Ectodermal cell (in vitro differentiated cells): ENCODE data around the gene RHOB.
"Not testable (repeated sequence)": the region's sequence is repeated elsewhere in the genome, so short reads cannot be mapped to it uniquely, and the experiment has no call there.

ENCODE experiments used
- H3K27ac ChIP-seq: 2 replicates; pipeline ENCODE4 v1.7.0; 2013; ENCODE audit warnings: mild to moderate bottlenecking, low read depth, low read length; ENCODE audit not compliant: insufficient read depth, poor library complexity, severe bottlenecking
- H3K27me3 ChIP-seq: 2 replicates; pipeline ENCODE4 v1.7.0; 2013; ENCODE audit warnings: mild to moderate bottlenecking, low read length; ENCODE audit not compliant: insufficient read depth, control insufficient read depth, poor library complexity, severe bottlenecking
- H3K36me3 ChIP-seq: one replicate; pipeline ENCODE4 v1.7.0; 2013; ENCODE audit warnings: low read length; ENCODE audit not compliant: control insufficient read depth, insufficient read depth
- H3K4me1 ChIP-seq: one replicate; pipeline ENCODE4 v1.7.0; 2013; ENCODE audit warnings: low read length; ENCODE audit not compliant: control insufficient read depth, insufficient read depth
- H3K4me3 ChIP-seq: 2 replicates; pipeline ENCODE4 v1.7.0; 2013; ENCODE audit warnings: low read depth, low read length, control low read depth; ENCODE audit not compliant: insufficient read depth
- H3K9me3 ChIP-seq: 2 replicates; pipeline ENCODE4 v1.7.0; 2013; ENCODE audit warnings: mild to moderate bottlenecking, low read length, moderate library complexity; ENCODE audit not compliant: control insufficient read depth
- WGBS, 2 experiments: methylation state at CpG; one replicate each; pipeline ENCODE4 v1.1.7; 2013; ENCODE audit warnings: missing lambda C conversion rate in 2 of 2; 5-methylcytosine and 5-hydroxymethylcytosine counted together

RHOB gene

GRCh38 chr2:20429528-20429927, 17.3 kb upstream of the RHOB start:
- 85 to 88% methylated on average over 1 of the region's 1 CpG for WGBS, 2 experiments
- Histone ChIP-seq H3K9me3 (no peaks in the 10 kb centered on the region), H3K36me3 (no peaks in the 10 kb centered on the region), H3K27me3 (no peaks in the 10 kb centered on the region), H3K4me1 (no peaks in the 10 kb centered on the region), H3K27ac (no peak overlapping the region), H3K4me3 (no peak overlapping the region)

- no peaks in the 10 kb centered on the region for H3K27me3 ChIP-seq
- no peaks in the 10 kb centered on the region for H3K36me3 ChIP-seq
- WGBS, 2 experiments: 89 to 92% methylated on average over 4 of the region's 4 CpGs
- H3K4me1 ChIP-seq: no peaks in the 10 kb centered on the region
- no peaks in the 10 kb centered on the region for H3K9me3 ChIP-seq
- H3K27ac ChIP-seq: no peak overlapping the region
- H3K4me3 ChIP-seq: no peak overlapping the region
Measured at GRCh38 chr2:20430035-20430434, 16.8 kb upstream of the RHOB start.

GRCh38 chr2:20430461-20431300, 16.2 kb upstream of the RHOB start:
- Histone ChIP-seq H3K27ac (no peak overlapping the region), H3K9me3 (no peaks in the 10 kb centered on the region), H3K4me1 (no peaks in the 10 kb centered on the region), H3K27me3 (no peaks in the 10 kb centered on the region), H3K4me3 (no peak overlapping the region), H3K36me3 (no peaks in the 10 kb centered on the region)
- WGBS, 2 experiments: 88 to 94% methylated on average over 7 of the region's 7 CpGs

GRCh38 chr2:20431301-20431698, 15.6 kb upstream of the RHOB start:
- no peaks in the 10 kb centered on the region for H3K9me3 ChIP-seq
- H3K36me3 ChIP-seq: no peaks in the 10 kb centered on the region
- no peaks in the 10 kb centered on the region for H3K4me1 ChIP-seq
- H3K27ac ChIP-seq: no peak overlapping the region
- no peaks in the 10 kb centered on the region for H3K27me3 ChIP-seq
- no peak overlapping the region for H3K4me3 ChIP-seq
- WGBS, 2 experiments: 95% methylated on average over 3 of the region's 3 CpGs

- Histone ChIP-seq H3K27ac (no peak overlapping the region), H3K36me3 (no peaks in the 10 kb centered on the region), H3K4me3 (no peak overlapping the region), H3K27me3 (no peaks in the 10 kb centered on the region), H3K4me1 (no peaks in the 10 kb centered on the region), H3K9me3 (no peaks in the 10 kb centered on the region)
- 80% methylated on average over 5 of the region's 5 CpGs for WGBS, 2 experiments
Measured at GRCh38 chr2:20431772-20432171, 15.1 kb upstream of the RHOB start.

- WGBS, 2 experiments: 83% methylated on average over 2 of the region's 5 CpGs
- no peaks in the 10 kb centered on the region for H3K27me3 ChIP-seq
Measured at GRCh38 chr2:20432714-20433113, 14.2 kb upstream of the RHOB start.

GRCh38 chr2:20433249-20433648, 13.6 kb upstream of the RHOB start:
- Histone ChIP-seq H3K27ac (no peak overlapping the region), H3K27me3 (no peaks in the 10 kb centered on the region), H3K9me3 (no peaks in the 10 kb centered on the region), H3K36me3 (no peaks in the 10 kb centered on the region), H3K4me3 (no peak overlapping the region), H3K4me1 (no peaks in the 10 kb centered on the region)
- 94 to 98% methylated on average over 5 of the region's 7 CpGs for WGBS, 2 experiments

More at GRCh38 chr2:20432714-20433113, 14.2 kb upstream of the RHOB start:
- Histone ChIP-seq H3K27ac (no peak overlapping the region), H3K4me3 (no peak overlapping the region), H3K4me1 (no peaks in the 10 kb centered on the region), H3K9me3 (no peaks in the 10 kb centered on the region), H3K36me3 (no peaks in the 10 kb centered on the region)

- Histone ChIP-seq H3K4me1 (no peaks in the 10 kb centered on the region), H3K36me3 (no peaks in the 10 kb centered on the region), H3K27ac (no peak overlapping the region), H3K27me3 (no peaks in the 10 kb centered on the region), H3K9me3 (no peaks in the 10 kb centered on the region), H3K4me3 (no peak overlapping the region)
- WGBS, 2 experiments: 83 to 90% methylated on average over 4 of the region's 4 CpGs
Measured at GRCh38 chr2:20433946-20434553, 12.8 kb upstream of the RHOB start.

GRCh38 chr2:20434588-20435294, 12.1 kb upstream of the RHOB start:
- Histone ChIP-seq H3K4me1 (no peaks in the 10 kb centered on the region), H3K36me3 (no peaks in the 10 kb centered on the region), H3K4me3 (no peak overlapping the region), H3K9me3 (no peaks in the 10 kb centered on the region), H3K27ac (no peak overlapping the region), H3K27me3 (no peaks in the 10 kb centered on the region)
- WGBS, 2 experiments: 88 to 91% methylated on average over 8 of the region's 8 CpGs

GRCh38 chr2:20435456-20435855, 11.4 kb upstream of the RHOB start:
- H3K9me3 ChIP-seq, H3K4me1 ChIP-seq, H3K4me3 ChIP-seq, H3K27me3 ChIP-seq, H3K27ac ChIP-seq, H3K36me3 ChIP-seq: not testable (repeated sequence)
- WGBS, 2 experiments: 91 to 93% methylated on average over 9 of the region's 9 CpGs
